ENCODE results near the gene ADAP1.
A peak's percentile ranks its signal among the peaks of the same experiment; 100 is the strongest.

Gene ADAP1

GRCh38 chr7:974820-975681 is 20.6 kb upstream of the ADAP1 start, which contains the start of gene COX19 (continued):
- peak; percentile 82 for TF ChIP-seq HIC1 (tag by site-specific recombination; IDR thresholded peaks at IDR 0.05)
- TF ChIP-seq FEZF1 (tag by site-specific recombination; IDR thresholded peaks at IDR 0.05): no peak
- no peak for TF ChIP-seq ZNF10 (tag by site-specific recombination; IDR thresholded peaks at IDR 0.05)
- no peak for TF ChIP-seq ZNF521 (tag by site-specific recombination; IDR thresholded peaks at IDR 0.05)
- TF ChIP-seq ZBTB21 (tag by site-specific recombination; IDR thresholded peaks at IDR 0.05): no peak
- no peak for TF ChIP-seq ZNF623 (tag by site-specific recombination; IDR thresholded peaks at IDR 0.05)
- TF ChIP-seq ZEB2 (tag by site-specific recombination; IDR thresholded peaks at IDR 0.05): peak; percentile 47; the same call in 1 of the 2 replicates
- TF ChIP-seq ZNF530 (tag by site-specific recombination; IDR thresholded peaks at IDR 0.05; ENCODE audit: low read depth): no peak
- TF ChIP-seq, protein P1, sequence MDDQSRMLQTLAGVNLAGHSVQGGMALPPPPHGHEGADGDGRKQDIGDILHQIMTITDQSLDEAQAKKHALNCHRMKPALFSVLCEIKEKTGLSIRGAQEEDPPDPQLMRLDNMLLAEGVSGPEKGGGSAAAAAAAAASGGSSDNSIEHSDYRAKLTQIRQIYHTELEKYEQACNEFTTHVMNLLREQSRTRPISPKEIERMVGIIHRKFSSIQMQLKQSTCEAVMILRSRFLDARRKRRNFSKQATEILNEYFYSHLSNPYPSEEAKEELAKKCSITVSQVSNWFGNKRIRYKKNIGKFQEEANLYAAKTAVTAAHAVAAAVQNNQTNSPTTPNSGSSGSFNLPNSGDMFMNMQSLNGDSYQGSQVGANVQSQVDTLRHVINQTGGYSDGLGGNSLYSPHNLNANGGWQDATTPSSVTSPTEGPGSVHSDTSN (CRISPR knock-in tag; IDR thresholded peaks at IDR 0.05): peak; percentile 45; the same call in 1 of the 2 replicates
- no peak for TF ChIP-seq HOXA7 (CRISPR knock-in tag; IDR thresholded peaks at IDR 0.05; ENCODE audit: borderline replicate concordance)
- TF ChIP-seq, protein P2, sequence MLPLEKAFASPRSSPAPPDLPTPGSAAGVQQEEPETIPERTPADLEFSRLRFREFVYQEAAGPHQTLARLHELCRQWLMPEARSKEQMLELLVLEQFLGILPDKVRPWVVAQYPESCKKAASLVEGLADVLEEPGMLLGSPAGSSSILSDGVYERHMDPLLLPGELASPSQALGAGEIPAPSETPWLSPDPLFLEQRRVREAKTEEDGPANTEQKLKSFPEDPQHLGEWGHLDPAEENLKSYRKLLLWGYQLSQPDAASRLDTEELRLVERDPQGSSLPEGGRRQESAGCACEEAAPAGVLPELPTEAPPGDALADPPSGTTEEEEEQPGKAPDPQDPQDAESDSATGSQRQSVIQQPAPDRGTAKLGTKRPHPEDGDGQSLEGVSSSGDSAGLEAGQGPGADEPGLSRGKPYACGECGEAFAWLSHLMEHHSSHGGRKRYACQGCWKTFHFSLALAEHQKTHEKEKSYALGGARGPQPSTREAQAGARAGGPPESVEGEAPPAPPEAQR (tag by site-specific recombination; IDR thresholded peaks at IDR 0.05): no peak
- TF ChIP-seq SCRT2 (tag by site-specific recombination; IDR thresholded peaks at IDR 0.05): no peak
- no peak for TF ChIP-seq ZNF585B (tag by site-specific recombination; IDR thresholded peaks at IDR 0.05)
- peak; percentile 80 for TF ChIP-seq ZBTB20 (tag by site-specific recombination; IDR thresholded peaks at IDR 0.05)
- 0 out of 2 replicates have a peak, but pooled peaks have one; percentile 36 for TF ChIP-seq ZNF561 (tag by site-specific recombination; IDR thresholded peaks at IDR 0.05; ENCODE audit: borderline replicate concordance)
- TF ChIP-seq ZNF223 (tag by site-specific recombination; IDR thresholded peaks at IDR 0.05): no peak
- TF ChIP-seq ZNF660 (tag by site-specific recombination; IDR thresholded peaks at IDR 0.05): 0 out of 2 replicates have a peak, but pooled peaks have one; percentile 36
- no peak for TF ChIP-seq ZNF510 (tag by site-specific recombination; IDR thresholded peaks at IDR 0.05; ENCODE audit: insufficient replicate concordance)
- no peak for TF ChIP-seq ZNF416 (tag by site-specific recombination; IDR thresholded peaks at IDR 0.05)
- TF ChIP-seq BCL11A (tag by site-specific recombination; IDR thresholded peaks at IDR 0.05; ENCODE audit: low read depth): no peak
- TF ChIP-seq ZNF16 (tag by site-specific recombination; IDR thresholded peaks at IDR 0.05; ENCODE audit: low read depth): no peak
- no peak for TF ChIP-seq ZNF148 (tag by site-specific recombination; IDR thresholded peaks at IDR 0.05; ENCODE audit: borderline replicate concordance)
- TF ChIP-seq ZNF558 (tag by site-specific recombination; IDR thresholded peaks at IDR 0.05): no peak
- TF ChIP-seq, protein P3, sequence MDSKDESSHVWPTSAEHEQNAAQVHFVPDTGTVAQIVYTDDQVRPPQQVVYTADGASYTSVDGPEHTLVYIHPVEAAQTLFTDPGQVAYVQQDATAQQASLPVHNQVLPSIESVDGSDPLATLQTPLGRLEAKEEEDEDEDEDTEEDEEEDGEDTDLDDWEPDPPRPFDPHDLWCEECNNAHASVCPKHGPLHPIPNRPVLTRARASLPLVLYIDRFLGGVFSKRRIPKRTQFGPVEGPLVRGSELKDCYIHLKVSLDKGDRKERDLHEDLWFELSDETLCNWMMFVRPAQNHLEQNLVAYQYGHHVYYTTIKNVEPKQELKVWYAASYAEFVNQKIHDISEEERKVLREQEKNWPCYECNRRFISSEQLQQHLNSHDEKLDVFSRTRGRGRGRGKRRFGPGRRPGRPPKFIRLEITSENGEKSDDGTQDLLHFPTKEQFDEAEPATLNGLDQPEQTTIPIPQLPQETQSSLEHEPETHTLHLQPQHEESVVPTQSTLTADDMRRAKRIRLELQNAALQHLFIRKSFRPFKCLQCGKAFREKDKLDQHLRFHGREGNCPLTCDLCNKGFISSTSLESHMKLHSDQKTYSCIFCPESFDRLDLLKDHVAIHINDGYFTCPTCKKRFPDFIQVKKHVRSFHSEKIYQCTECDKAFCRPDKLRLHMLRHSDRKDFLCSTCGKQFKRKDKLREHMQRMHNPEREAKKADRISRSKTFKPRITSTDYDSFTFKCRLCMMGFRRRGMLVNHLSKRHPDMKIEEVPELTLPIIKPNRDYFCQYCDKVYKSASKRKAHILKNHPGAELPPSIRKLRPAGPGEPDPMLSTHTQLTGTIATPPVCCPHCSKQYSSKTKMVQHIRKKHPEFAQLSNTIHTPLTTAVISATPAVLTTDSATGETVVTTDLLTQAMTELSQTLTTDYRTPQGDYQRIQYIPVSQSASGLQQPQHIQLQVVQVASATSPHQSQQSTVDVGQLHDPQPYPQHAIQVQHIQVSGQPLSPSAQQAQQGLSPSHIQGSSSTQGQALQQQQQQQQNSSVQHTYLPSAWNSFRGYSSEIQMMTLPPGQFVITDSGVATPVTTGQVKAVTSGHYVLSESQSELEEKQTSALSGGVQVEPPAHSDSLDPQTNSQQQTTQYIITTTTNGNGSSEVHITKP (tag by site-specific recombination; IDR thresholded peaks at IDR 0.05): no peak
- TF ChIP-seq ZBTB44 (tag by site-specific recombination; IDR thresholded peaks at IDR 0.05): 0 out of 2 replicates have a peak, but pooled peaks have one; percentile 44
- peak; percentile 95 for TF ChIP-seq ZBTB8A (tag by site-specific recombination; IDR thresholded peaks at IDR 0.05)
- TF ChIP-seq ZNF2 (tag by site-specific recombination; IDR thresholded peaks at IDR 0.05): peak; percentile 63; the same call in 1 of the 2 replicates
